ENCODE results near the gene EXOC6B.

DNA sequence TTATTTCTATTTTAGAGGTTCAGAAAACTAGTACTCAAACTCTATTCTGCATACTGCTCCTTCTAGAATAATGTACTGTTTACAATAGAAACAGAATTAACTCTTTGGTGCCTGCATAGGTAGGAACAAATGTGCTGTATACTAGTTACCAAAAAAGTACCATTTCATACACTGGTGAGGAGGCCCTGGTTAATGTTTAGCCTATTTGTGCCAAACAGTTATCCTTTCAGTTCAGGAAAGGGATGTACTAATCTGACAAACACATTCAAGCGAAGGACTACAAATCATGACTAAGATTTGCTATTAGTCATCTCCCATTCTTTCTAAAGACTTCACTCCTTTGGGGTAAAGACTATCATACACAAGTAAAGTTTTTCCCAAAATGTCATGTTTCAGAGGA, 47.4 kb downstream of the EXOC6B start:
- TF ChIP-seq, protein P1, sequence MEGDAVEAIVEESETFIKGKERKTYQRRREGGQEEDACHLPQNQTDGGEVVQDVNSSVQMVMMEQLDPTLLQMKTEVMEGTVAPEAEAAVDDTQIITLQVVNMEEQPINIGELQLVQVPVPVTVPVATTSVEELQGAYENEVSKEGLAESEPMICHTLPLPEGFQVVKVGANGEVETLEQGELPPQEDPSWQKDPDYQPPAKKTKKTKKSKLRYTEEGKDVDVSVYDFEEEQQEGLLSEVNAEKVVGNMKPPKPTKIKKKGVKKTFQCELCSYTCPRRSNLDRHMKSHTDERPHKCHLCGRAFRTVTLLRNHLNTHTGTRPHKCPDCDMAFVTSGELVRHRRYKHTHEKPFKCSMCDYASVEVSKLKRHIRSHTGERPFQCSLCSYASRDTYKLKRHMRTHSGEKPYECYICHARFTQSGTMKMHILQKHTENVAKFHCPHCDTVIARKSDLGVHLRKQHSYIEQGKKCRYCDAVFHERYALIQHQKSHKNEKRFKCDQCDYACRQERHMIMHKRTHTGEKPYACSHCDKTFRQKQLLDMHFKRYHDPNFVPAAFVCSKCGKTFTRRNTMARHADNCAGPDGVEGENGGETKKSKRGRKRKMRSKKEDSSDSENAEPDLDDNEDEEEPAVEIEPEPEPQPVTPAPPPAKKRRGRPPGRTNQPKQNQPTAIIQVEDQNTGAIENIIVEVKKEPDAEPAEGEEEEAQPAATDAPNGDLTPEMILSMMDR (IDR thresholded peaks at IDR 0.05), result no peak
- TF ChIP-seq POLR2A (IDR thresholded peaks at IDR 0.05), result no peak
